Esophagus muscularis mucosa (tissue), 4 donors: ENCODE data around the gene CSMD2. TPM values are rescaled to one million over a fixed set of nuclear protein-coding genes. Genes with fewer than 3 reads are reported as not detected.

ENCODE experiments used
- DNase-seq: peaks from one replicate; pipeline ENCODE4 v3.0.0-alpha.2; 2017; ENCODE audit errors: extremely low spot score
- H3K27ac ChIP-seq, 4 donors: fragments of 200-600 bp; sonication (generic); replicated peaks in 1 of 4; 1 replicate in 3 of 4; 2 replicates in 1 of 4; pipeline ENCODE4 v1.5.1; 2016 to 2019; ENCODE audit warnings: mild to moderate bottlenecking in 1 of 4
- H3K27me3 ChIP-seq, 4 donors: fragments of 200-600 bp; sonication (generic); one replicate each; pipeline versions ENCODE4 v1.5.1 to v1.6.0; 2016 to 2019
- H3K36me3 ChIP-seq, 4 donors: fragments of 200-600 bp; sonication (generic); one replicate each; pipeline ENCODE4 v1.5.1; 2016 to 2019
- H3K4me1 ChIP-seq, 4 donors: fragments of 200-600 bp; sonication (generic); one replicate each; pipeline ENCODE4 v1.5.1; 2016 to 2019
- H3K4me3 ChIP-seq, 4 donors: fragments of 200-600 bp; sonication (generic); 1 replicate in 2 of 4; 2 replicates in 2 of 4; pipeline ENCODE4 v1.5.1; 2016 to 2019; ENCODE audit warnings: mild to moderate bottlenecking in 4 of 4, moderate library complexity in 1 of 4
- H3K9me3 ChIP-seq, 4 donors: fragments of 200-600 bp; sonication (generic); 1 replicate in 3 of 4; 2 replicates in 1 of 4; pipeline ENCODE4 v1.5.1; 2016 to 2019
- EP300 ChIP-seq: sonication (generic); formaldehyde crosslinking; IDR thresholded peaks from one replicate; pipeline ENCODE4 v1.6.1; 2017; ENCODE audit warnings: antibody characterized with exemption
- POLR2A ChIP-seq: fragments of 450-650 bp; IDR thresholded peaks from one replicate; pipeline ENCODE4 v1.6.1; 2017; ENCODE audit warnings: antibody characterized with exemption, moderate library complexity, mild to moderate bottlenecking, low read depth
- POLR2AphosphoS5 ChIP-seq, 2 donors: sonication (generic); formaldehyde crosslinking; IDR thresholded peaks; one replicate each; pipeline ENCODE4 v1.6.1; 2017; ENCODE audit warnings: antibody characterized with exemption in 2 of 2
- WGBS: methylation state at CpG from one replicate; pipeline ENCODE4 v1.1.5; 2018; 5-methylcytosine and 5-hydroxymethylcytosine counted together
- intact Hi-C: fragments of 100-400 bp; cut with DNase I; formaldehyde crosslinking; loops from one replicate; pipeline ENCODE4 v1.15.1; 2023
- total RNA-seq, 4 donors: library from RNA; depleted of rRNA; stranded (reverse); fragments of >200 nt; gene quantifications; one replicate each; pipeline versions ENCODE4 v1.1.0 to v1.2.1, GENCODE V29; 2016
- TF ChIP-seq, protein P1 (sequence below), 3 experiments: fragments of 200-600 bp in 2 of 3; fragments of 450-650 bp in 1 of 3; sonication (generic) in 2 of 3; IDR thresholded peaks; one replicate each; pipeline ENCODE4 v1.5.1; 2017 to 2019; ENCODE audit warnings: antibody characterized with exemption in 3 of 3, mild to moderate bottlenecking in 2 of 3, moderate library complexity in 1 of 3

Gene CSMD2
- total RNA-seq, 4 donors from 2014 or later = 0.26 to 0.75 (median 0.37) TPM

DNA sequence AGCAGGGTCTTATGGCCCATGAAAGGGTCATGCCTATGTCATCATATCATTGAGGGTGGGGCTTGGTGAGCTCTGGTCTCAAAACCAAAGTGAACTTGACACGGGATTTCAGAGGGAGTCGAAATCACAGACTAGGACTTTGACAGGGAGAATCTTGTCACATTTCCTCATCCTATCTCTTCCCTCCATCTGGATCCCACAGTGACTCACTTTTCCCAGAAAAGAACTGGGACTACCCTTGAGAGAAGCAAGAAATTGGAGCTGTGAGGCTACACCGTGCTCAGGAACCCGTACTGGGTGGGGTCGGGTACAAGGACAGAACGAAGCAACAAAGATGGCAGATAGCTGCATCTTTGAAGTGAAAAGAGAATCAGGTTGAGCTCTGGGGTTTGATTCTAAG is 623.1 kb downstream of the CSMD2 start:
- H3K9me3 ChIP-seq = no peaks in the 10 kb centered on the region
- TF ChIP-seq POLR2A = no peak
- TF ChIP-seq, protein P1, sequence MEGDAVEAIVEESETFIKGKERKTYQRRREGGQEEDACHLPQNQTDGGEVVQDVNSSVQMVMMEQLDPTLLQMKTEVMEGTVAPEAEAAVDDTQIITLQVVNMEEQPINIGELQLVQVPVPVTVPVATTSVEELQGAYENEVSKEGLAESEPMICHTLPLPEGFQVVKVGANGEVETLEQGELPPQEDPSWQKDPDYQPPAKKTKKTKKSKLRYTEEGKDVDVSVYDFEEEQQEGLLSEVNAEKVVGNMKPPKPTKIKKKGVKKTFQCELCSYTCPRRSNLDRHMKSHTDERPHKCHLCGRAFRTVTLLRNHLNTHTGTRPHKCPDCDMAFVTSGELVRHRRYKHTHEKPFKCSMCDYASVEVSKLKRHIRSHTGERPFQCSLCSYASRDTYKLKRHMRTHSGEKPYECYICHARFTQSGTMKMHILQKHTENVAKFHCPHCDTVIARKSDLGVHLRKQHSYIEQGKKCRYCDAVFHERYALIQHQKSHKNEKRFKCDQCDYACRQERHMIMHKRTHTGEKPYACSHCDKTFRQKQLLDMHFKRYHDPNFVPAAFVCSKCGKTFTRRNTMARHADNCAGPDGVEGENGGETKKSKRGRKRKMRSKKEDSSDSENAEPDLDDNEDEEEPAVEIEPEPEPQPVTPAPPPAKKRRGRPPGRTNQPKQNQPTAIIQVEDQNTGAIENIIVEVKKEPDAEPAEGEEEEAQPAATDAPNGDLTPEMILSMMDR (IDR thresholded peaks at IDR 0.05) = no peak
- no peak for TF ChIP-seq POLR2AphosphoS5 (IDR thresholded peaks at IDR 0.05)
- TF ChIP-seq EP300 = no peak
- H3K27ac ChIP-seq = no peak overlapping the region
- no peaks in the 10 kb centered on the region for H3K36me3 ChIP-seq
- intact Hi-C loops = no loop called here
- no peaks in the 10 kb centered on the region for H3K4me1 ChIP-seq
- peaks cover 0 to 5% (median 0%) of the 10 kb centered on the region in 4 donors for H3K27me3 ChIP-seq
- H3K4me3 ChIP-seq = no peak overlapping the region
- 91% methylated on average over 6 of the region's 6 CpGs for WGBS
- peak; percentile 31 for DNase-seq

DNA sequence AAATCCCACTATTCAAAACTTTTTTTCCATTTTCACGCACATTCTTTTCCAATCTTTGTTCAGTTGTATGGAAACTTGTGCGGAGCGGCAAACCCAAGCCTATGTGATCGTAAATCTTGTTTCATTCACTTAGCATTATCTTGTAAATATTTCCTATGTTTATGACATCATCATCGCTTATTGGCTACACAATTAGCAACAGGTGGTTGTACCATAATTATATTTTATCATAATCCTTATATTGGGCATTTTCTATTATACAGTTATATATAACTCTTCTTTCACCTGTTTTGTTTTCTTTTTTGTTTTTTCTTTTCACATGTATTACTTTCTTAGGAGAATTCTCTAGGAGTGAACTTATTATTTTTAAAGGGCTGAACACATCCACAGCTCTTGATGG is 627.1 kb downstream of the CSMD2 start:
- H3K36me3 ChIP-seq = no peaks in the 10 kb centered on the region
- DNase-seq = no peak
- peaks cover 0 to 5% (median 0%) of the 10 kb centered on the region in 4 donors for H3K27me3 ChIP-seq
- WGBS = 94% methylated on average over 5 of the region's 5 CpGs
- TF ChIP-seq POLR2AphosphoS5 (IDR thresholded peaks at IDR 0.05) = no peak
- H3K9me3 ChIP-seq = no peaks in the 10 kb centered on the region
- no peak overlapping the region for H3K4me3 ChIP-seq
- intact Hi-C loops = no loop called here
- H3K4me1 ChIP-seq = no peaks in the 10 kb centered on the region
- H3K27ac ChIP-seq = no peak overlapping the region

DNA sequence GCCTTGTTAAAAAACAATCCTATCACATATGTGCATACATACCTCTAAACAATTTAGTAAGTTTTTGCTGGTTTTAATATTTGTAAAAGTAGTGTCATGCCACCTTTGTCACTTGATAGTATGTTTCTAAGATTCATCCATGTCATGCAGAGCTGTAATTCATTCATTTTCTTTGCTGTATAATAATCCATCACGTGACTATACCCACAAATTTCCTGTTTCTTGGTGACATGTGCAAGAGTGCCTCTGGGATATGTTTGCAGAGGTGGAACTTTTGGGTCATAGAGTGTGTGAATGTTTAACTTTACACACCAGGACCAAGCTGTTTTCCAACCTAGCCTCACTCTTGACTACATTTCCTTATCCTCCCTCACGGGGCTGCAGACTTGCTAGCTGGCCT is 629.7 kb downstream of the CSMD2 start:
- H3K4me3 ChIP-seq = no peak overlapping the region
- DNase-seq = no peak
- H3K27me3 ChIP-seq = peaks cover 0 to 5% (median 0%) of the 10 kb centered on the region in 4 donors
- TF ChIP-seq, protein P1 (IDR thresholded peaks at IDR 0.05) = no peak
- no peak for TF ChIP-seq POLR2A
- TF ChIP-seq EP300 = no peak
- TF ChIP-seq POLR2AphosphoS5 (IDR thresholded peaks at IDR 0.05) = no peak
- 44% methylated on average over 2 of the region's 2 CpGs for WGBS
- no peak overlapping the region for H3K27ac ChIP-seq
- no peaks in the 10 kb centered on the region for H3K4me1 ChIP-seq
- no peaks in the 10 kb centered on the region for H3K36me3 ChIP-seq
- H3K9me3 ChIP-seq = no peaks in the 10 kb centered on the region
- intact Hi-C loops = no loop called here

DNA sequence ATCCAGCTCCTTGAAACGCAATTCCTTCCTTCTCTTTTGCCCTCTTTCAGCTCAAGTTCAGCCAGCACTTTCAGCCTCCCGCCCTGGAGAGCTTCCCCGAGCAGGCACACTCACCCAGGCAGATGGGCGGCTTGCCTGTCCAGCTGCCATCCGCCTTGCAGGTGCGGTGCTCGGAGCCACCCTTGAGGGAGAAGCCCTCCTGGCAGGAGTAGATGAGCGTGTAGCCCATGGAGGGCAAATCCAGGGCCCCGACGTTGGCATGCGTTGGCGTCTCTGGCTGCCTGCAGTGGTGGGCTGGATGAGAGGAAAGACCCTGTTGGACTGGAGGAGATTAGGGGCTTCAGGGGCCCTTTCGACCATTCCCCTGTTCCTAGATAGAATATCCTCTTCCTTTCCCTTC is 632.1 kb downstream of the CSMD2 start:
- no peak for DNase-seq
- Histone ChIP-seq H3K27me3 (peaks cover 0 to 5% (median 0%) of the 10 kb centered on the region in 4 donors), H3K4me3 (no peak overlapping the region), H3K4me1 (no peaks in the 10 kb centered on the region), H3K27ac (no peak overlapping the region), H3K36me3 (no peaks in the 10 kb centered on the region), H3K9me3 (no peaks in the 10 kb centered on the region)
- intact Hi-C loops = no loop called here
- TF ChIP-seq, protein P1 (IDR thresholded peaks at IDR 0.05) = no peak
- no peak for TF ChIP-seq EP300
- TF ChIP-seq POLR2A = no peak
- TF ChIP-seq POLR2AphosphoS5 (IDR thresholded peaks at IDR 0.05) = no peak
- WGBS = 93% methylated on average over 11 of the region's 13 CpGs

DNA sequence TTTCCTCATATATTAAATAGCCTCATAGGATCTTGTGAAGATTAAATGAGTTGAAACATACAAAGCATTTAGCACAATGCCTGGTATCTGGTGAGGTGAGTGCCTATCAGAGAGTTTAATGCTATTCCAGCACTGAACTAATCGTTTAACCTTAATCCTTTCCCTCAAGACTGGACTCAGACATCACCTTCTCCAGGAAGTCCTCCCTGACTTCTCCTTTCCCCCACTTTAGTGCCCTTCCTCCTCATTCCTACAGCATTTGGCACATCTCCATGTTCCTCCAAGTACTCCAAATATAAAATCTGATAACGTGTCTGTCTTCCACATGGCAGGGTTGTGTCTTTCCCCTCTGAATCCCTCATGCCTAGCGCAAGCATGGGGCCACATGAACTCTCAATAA is 632.8 kb downstream of the CSMD2 start:
- WGBS = 78% methylated on average over 3 of the region's 3 CpGs
- no peaks in the 10 kb centered on the region for H3K9me3 ChIP-seq
- peaks cover 0 to under 1% (median 0%) of the 10 kb centered on the region in 4 donors for H3K27me3 ChIP-seq
- DNase-seq = no peak
- H3K36me3 ChIP-seq = no peaks in the 10 kb centered on the region
- H3K27ac ChIP-seq = no peak overlapping the region
- H3K4me1 ChIP-seq = no peaks in the 10 kb centered on the region
- no peak for TF ChIP-seq EP300
- TF ChIP-seq POLR2A = no peak
- no peak for TF ChIP-seq POLR2AphosphoS5 (IDR thresholded peaks at IDR 0.05)
- TF ChIP-seq, protein P1 (IDR thresholded peaks at IDR 0.05) = no peak
- no peak overlapping the region for H3K4me3 ChIP-seq
- intact Hi-C loops = no loop called here
